HG02970 (cell line): ENCODE results near the gene GEMIN7.
"Not testable (repeated sequence)": the region's sequence is repeated elsewhere in the genome, so short reads cannot be mapped to it uniquely, and the experiment has no call there.

ENCODE experiments used
- ATAC-seq: cut with Tn5 transposase; IDR thresholded peaks from one replicate; pipeline ENCODE4 v1.9.1; 2021; ENCODE audit warnings: mild to moderate bottlenecking, moderate library complexity, moderate number of reproducible peaks; ENCODE audit not compliant: unreplicated experiment, low FRiP score

GEMIN7 gene

GRCh38 chr19:45102481-45102880, 23.4 kb downstream of the GEMIN7 start:
- no peak for ATAC-seq

DNA sequence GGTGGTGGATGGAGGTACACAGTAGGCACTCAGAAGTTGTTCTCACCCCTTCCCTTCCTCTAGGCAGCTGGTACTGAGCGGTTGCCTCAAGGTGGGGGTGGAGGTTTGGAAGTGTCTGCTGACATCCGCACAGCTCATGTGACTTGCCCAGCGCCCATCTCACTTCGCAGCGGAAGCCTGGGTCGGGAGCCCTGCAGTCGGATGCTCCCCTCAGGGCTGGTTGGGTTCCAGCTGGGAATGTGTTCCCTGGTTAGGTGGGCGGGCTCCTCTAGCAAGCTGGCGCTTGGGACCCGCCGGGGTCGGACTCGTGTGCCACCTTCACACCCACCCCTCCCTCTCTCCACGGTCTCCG, 24.1 kb downstream of the GEMIN7 start:
- no peak for ATAC-seq

- no peak for ATAC-seq
These were observed 24.7 kb downstream of the GEMIN7 start for GRCh38 chr19:45103508-45104319.

DNA sequence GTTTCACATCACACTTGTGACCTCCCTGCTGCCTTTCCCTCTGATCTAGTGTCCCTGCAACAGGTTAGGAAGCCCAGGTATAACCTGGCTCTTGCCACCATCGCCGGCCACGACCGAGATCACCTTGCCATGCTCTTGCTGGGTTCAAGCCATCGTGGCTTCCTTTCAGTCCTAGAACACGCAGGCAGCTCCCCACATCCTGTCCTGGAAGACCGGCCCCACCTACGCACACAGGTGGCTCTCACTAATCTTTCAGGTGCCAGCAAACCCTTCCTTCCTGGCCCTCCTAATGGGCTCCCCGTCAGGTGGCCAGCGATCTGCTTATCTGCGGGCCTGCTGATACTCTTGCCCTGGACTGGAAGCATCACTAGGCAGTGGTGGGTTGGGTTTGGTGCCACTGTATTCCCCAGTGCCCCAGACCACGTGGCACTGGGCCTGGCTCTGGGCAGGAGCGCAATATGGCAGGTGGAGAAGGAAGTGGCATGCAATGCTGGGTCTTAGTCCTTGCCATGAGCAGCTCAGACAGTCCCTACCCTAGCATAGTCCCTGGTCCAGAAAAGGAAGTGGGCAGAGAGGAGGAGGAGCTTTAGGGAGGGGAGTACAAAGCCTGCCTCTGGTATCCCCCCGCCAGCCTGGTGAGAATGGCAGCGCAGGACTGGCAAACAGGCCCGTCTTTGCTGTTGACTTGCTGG, 25.7 kb downstream of the GEMIN7 start:
- ATAC-seq, result no peak

- ATAC-seq, result not testable (repeated sequence)
These were observed 27.3 kb downstream of the GEMIN7 start for GRCh38 chr19:45106363-45106762.

DNA sequence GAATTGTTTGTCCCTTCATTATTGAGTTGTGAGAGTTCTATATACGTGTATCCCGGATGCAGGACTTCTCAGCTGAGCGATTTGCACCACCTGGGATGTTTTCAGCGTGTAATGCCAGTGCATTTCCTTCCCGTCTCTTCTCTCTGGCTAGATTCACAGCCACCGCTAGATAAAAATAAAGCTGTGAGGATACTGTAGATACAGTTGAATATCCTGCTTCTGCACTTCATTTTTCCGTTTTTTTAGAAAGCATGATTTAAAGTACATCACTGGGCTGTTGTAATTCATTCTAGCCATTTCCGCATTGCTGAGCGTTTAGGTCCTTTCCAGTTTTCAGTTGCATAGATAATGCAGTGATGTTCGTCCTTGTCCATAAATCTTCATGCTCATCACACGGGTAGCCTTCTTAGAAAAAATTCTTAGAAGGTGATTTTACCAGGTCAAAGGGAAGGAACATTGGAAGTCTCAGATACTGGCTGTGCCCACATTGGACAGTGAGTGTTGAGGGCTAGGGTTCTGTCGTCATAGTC, 28.6 kb downstream of the GEMIN7 start:
- no peak for ATAC-seq

DNA sequence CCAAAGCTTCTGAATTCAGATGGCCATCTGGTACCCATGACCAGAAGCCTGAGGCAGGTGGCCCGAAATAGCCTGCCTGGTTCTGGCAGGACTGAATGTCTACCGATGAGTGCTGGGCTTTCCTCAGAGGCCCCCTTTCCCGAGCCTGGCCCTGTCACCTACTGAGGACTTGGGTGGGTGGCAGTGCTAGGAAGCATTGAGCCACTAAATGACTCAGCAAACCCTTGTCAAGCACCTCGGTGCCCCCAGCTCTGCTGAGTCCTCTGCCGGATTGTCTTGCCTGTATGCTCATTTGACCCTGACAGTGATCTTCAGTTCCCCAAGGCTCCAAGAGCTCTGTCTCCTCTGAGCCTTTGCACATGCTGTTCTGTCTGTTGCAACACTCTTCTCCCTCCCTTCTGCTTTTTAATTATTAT, 31.8 kb downstream of the GEMIN7 start:
- ATAC-seq, result no peak

DNA sequence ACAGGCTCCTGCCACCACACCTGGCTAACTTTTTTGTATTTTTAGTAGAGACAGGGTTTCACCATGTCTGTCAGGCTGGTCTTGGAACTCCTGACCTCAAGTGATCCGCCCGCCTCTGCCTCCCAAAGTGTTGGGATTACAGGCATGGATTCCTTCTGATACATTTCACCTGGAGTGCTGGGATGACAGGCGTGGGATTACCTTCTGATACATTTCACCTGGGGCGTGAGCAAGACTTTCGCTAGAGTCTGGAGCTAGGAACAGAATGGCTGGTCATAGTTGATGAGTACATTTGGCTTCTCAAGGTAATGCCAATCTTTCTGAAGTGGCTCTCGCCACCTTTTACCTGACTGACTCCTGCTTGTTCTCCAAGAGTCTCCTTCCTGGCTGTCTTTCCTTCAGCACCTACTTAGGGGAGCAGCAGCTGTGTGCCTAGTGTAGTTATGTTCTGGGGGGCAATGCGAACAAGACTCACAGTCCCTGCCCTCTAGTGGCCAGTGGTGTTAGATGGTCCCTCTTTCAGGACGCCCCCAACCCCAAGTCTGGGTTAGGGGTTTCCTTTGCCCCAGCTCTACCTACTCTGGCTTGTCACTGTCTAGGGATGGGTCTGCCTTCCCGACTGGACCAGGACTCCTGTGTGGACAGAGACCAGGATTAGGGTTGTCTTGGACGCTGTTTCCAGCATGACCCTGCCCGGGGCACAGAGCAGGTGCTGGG, 33.2 kb downstream of the GEMIN7 start:
- ATAC-seq, result no peak

DNA sequence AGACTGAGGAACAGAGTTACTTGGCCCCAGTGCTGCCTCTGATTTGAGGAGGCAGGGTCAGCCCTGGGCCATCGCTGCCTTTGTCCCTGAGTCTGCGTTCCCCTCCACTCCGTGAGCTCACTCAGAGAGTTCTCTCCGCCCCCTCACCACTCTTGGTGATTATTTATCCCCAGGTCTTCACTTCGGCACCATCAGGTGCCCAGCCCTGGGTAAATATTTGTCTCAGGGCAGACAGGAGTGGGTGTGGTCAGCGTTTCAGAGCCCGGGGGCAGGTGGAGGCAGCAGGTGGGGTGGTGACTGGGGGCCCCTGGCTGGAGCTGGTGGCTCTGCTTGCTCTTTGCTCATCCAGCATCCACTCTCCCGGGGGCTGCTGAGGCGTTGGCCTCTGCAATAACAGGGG, 34.6 kb downstream of the GEMIN7 start:
- ATAC-seq, result no peak

GRCh38 chr19:45114116-45114515, 35.1 kb downstream of the GEMIN7 start:
- no peak for ATAC-seq

GRCh38 chr19:45115809-45116615, 37.0 kb downstream of the GEMIN7 start:
- ATAC-seq, result no peak

GRCh38 chr19:45117167-45117594, 38.1 kb downstream of the GEMIN7 start:
- no peak for ATAC-seq

GRCh38 chr19:45117671-45118070, 38.6 kb downstream of the GEMIN7 start:
- no peak for ATAC-seq

DNA sequence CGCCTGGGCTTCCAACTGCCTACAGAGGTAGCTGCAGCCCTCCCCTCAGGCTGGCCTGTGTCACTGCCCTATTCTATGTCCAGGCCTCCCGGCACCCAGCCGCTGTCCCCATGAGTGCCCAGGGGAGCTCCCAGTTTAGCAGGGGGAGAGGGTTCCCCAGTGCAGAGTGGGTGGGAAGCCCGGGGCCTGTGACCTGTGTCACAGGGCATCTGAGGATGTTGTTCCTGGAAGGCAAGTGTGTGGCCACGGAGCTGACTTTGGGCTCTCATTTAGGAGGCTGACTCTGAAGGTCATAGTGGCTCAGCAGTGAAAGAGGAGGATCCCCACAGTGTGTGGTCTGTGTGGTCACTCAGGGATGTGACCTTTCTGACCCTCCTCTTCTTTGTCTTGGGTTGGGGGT, 39.0 kb downstream of the GEMIN7 start:
- no peak for ATAC-seq

- not testable (repeated sequence) for ATAC-seq
These were observed 39.7 kb downstream of the GEMIN7 start for GRCh38 chr19:45118591-45119355.

DNA sequence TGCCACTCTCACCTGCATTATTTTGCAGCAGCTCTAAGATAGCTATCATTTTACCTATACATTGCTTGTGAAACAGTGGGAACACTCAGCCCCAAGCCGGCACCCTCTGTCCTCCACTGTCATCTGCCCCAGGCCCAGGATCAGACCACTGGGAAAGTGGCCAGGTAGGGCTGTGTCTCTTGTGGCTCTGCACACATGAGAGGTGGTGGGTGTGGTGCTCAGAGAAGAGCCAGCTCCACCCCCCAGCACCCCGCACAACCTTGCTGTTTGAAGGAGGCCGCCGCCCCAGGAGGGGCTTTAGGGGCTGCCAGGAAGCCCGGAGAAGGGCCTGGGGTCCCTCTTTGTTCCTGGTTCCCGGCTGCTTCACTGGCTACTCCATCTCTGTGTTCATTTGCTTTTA, 40.5 kb downstream of the GEMIN7 start:
- ATAC-seq, result no peak

DNA sequence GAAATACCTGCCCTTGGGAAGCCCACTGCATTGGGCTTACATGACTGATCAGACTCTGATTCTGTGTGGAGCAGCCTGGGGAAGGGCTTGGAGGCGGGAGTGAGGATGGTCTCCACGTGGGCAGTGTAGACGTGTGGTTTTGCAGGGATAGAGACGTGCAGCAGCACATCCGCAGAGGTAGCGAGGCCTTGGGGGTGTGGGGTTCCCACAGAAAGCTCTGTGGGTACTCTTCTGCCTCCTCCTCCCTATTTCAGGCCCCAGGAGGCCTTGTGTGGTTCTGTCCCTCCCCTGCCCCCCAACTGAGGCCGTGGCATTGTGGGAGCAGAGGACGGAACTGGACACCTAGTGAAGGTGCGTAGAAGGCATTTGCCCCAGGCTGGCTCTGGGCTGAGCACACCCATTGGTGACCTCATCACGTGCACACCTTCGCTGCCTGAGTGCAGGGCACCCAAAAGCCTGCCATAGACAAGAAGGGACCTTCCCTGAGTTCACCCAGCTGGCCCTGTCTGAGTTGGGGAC, 42.8 kb downstream of the GEMIN7 start:
- no peak for ATAC-seq

DNA sequence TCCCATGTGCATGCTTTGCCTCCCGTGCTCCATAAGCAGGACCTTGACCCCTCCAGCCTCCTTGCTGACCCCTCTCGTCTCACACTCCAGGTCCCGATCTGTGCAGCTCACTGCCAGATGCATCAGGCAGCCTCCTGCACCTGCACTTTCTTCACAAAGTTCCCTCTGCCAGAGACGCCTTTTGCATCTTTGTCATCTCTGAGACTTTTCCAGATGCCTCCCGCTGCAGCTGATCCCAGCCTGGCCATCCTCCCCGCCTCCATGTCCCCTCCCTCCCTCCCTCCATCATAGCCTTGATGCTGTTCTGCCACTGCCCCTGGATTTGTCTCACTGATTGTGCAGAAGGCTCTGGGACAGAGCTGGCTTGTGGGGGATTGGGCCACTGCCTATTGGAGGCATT, 43.8 kb downstream of the GEMIN7 start:
- no peak for ATAC-seq

- ATAC-seq, result no peak
These were observed 44.4 kb downstream of the GEMIN7 start for GRCh38 chr19:45123440-45123850.
